GM20000 (cell line): ENCODE data around the gene IVD.

ENCODE experiments used
- DNase-seq: peaks from one replicate; pipeline ENCODE4 v3.0.0; 2012; ENCODE audit warnings: low spot score
- TF ChIP-seq, protein P1 (sequence below): IDR thresholded peaks from 2 replicates; pipeline ENCODE4 v1.5.1; 2012; ENCODE audit warnings: mild to moderate bottlenecking, control low read depth; ENCODE audit errors: extremely low read depth, missing control alignments

Gene IVD

DNA sequence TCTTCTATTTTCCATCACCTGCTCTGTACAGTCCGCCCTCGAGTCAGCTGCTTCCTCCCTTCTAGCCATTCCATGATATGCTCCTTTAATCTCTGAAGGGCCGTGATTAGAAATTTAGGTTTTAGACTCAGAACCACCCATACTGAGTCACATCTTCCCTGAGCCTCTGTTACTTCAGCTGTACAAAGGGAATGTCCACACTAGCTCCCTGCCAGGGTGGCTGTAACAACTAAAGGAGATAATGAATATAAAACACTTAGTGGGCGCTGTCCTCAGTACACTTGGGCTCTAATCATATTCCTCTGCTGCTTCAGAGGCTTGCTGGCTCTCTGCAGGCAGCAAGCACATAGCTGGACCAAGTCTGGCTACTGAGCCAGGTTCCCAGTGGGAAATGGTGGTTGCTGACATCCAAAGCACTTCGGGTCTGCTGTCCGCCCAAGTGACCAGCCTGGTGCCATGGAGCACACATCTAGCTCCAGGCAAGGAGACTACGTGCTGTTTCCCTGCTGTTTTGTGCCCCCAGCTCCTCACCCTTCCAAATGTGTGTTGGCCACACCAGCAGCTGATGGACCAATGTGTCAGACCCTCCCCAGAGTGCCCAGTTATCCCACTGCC, 64.3 kb downstream of the IVD start:
- TF ChIP-seq, protein P1, sequence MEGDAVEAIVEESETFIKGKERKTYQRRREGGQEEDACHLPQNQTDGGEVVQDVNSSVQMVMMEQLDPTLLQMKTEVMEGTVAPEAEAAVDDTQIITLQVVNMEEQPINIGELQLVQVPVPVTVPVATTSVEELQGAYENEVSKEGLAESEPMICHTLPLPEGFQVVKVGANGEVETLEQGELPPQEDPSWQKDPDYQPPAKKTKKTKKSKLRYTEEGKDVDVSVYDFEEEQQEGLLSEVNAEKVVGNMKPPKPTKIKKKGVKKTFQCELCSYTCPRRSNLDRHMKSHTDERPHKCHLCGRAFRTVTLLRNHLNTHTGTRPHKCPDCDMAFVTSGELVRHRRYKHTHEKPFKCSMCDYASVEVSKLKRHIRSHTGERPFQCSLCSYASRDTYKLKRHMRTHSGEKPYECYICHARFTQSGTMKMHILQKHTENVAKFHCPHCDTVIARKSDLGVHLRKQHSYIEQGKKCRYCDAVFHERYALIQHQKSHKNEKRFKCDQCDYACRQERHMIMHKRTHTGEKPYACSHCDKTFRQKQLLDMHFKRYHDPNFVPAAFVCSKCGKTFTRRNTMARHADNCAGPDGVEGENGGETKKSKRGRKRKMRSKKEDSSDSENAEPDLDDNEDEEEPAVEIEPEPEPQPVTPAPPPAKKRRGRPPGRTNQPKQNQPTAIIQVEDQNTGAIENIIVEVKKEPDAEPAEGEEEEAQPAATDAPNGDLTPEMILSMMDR, result no peak
- DNase-seq, result no peak

DNA sequence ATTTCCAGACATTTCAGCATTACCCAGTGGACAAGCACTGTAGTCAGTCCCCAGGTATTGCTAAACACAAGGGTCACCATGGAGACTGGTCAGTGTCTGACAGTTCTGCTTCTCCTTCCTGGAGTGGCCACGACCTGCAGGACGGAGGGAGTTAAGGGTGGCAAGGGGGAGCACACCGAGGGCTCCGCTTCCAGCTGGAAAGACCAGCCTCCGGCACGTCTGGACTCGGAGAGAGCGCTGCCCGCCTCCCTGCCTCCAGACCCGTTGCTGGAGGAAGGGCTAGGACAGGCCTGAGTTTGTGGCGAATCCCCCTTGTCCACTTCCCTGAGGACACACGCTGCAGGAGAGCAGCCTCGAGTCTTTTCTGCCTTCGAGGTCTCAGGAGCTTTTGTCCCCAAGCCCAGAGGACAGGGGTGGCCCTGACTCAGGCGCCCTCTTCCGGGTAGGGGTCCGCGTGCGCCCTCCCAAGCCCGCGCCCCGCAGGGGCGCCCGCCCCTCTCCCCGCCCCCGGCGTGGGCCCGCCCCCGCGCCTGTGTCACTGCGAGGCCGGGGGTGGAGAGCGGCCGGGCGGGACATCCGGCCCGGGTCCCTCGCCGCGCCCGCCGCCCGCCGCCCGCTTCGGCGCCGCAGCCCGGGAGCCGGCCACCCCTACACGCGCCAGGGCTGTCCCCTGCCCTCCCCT, 65.0 kb downstream of the IVD start, which contains the start of gene CHST14:
TSS of gene CHST14 (plus strand) at position 562 of the 682 bp plus-strand sequence. CDS start 230 bp downstream, outside the sequence.
- DNase-seq, result peak; percentile 95
- TF ChIP-seq, protein P1, result no peak
